PC-9 (cell line): ENCODE measurements around the gene PLIN5.

Experiments used
- EZH2 ChIP-seq: fragments of 200-600 bp; sonication (generic); IDR thresholded peaks from 2 replicates; pipeline ENCODE4 v1.8.0; 2017; ENCODE audit warnings: antibody characterized with exemption, low read depth
- TF ChIP-seq, protein P1 (sequence below): fragments of 200-600 bp; sonication (generic); conservative IDR thresholded peaks from 2 replicates; pipeline ENCODE4 v1.6.1; 2017; ENCODE audit warnings: mixed run types, antibody characterized with exemption, mild to moderate bottlenecking, moderate library complexity

DNA sequence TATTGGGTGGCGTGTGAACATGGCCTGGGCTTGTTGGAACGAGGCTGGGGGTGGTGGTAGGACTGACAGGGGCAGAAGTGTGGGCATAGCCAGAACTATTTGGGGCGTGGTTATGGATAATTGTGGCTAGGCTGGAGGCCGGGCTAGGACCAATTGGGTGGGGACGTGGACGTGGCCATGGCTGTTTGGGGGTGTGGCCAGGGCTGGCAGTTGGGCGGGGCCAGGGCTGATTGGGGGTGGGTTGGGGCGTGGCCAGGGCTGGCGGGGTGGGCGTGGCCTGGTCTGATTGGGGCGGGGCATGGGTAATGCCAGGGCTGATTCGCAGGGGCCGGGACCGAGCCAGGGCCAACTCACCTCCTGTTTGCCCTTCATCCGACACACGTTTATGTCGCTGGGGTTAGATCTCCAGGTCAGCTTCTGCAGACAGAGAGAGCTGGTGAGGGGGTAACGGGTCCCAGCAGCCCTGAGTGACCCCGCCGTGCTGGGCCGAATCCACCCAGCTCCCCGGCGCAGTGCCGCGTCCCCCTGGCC, 21.6 kb upstream of the PLIN5 start:
- TF ChIP-seq, protein P1, sequence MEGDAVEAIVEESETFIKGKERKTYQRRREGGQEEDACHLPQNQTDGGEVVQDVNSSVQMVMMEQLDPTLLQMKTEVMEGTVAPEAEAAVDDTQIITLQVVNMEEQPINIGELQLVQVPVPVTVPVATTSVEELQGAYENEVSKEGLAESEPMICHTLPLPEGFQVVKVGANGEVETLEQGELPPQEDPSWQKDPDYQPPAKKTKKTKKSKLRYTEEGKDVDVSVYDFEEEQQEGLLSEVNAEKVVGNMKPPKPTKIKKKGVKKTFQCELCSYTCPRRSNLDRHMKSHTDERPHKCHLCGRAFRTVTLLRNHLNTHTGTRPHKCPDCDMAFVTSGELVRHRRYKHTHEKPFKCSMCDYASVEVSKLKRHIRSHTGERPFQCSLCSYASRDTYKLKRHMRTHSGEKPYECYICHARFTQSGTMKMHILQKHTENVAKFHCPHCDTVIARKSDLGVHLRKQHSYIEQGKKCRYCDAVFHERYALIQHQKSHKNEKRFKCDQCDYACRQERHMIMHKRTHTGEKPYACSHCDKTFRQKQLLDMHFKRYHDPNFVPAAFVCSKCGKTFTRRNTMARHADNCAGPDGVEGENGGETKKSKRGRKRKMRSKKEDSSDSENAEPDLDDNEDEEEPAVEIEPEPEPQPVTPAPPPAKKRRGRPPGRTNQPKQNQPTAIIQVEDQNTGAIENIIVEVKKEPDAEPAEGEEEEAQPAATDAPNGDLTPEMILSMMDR = no peak
- no peak for TF ChIP-seq EZH2
